Uterus (tissue), 4 donors: ENCODE data around the gene DGKH. TPM values are rescaled to one million over a fixed set of nuclear protein-coding genes. Genes with fewer than 3 reads are reported as not detected.
A peak's percentile ranks its signal among the peaks of the same experiment; 100 is the strongest.

Experiments used
- DNase-seq, 2 donors: peaks; one replicate each; pipeline ENCODE4 v3.0.0-alpha.2; 2019 to 2020
- H3K27ac ChIP-seq, 2 donors: fragments of 200-600 bp; sonication (generic); 1 replicate in 1 of 2; 2 replicates in 1 of 2; pipeline ENCODE4 v1.5.1; 2016 to 2018
- H3K27me3 ChIP-seq, 2 donors: fragments of 200-600 bp; sonication (generic); one replicate each; pipeline ENCODE4 v1.5.1; 2018 to 2019; ENCODE audit warnings: control low read depth in 1 of 2
- H3K36me3 ChIP-seq, 2 donors: fragments of 200-600 bp; sonication (generic); one replicate each; pipeline ENCODE4 v1.5.1; 2019; ENCODE audit warnings: control low read depth in 1 of 2
- H3K4me1 ChIP-seq, 2 donors: fragments of 200-600 bp; sonication (generic); one replicate each; pipeline ENCODE4 v1.5.1; 2018 to 2019; ENCODE audit warnings: control low read depth in 1 of 2
- H3K4me3 ChIP-seq, 2 donors: fragments of 200-600 bp; sonication (generic); 1 replicate in 1 of 2; 2 replicates in 1 of 2; pipeline ENCODE4 v1.5.1; 2018 to 2019; ENCODE audit warnings: mild to moderate bottlenecking in 1 of 2
- H3K9me3 ChIP-seq, 2 donors: fragments of 200-600 bp; sonication (generic); one replicate each; pipeline ENCODE4 v1.5.1; 2019; ENCODE audit warnings: control low read depth in 1 of 2
- POLR2A ChIP-seq, 2 donors: fragments of 450-650 bp; IDR thresholded peaks; one replicate each; pipeline ENCODE4 v1.6.1; 2016; ENCODE audit warnings: antibody characterized with exemption in 2 of 2, mild to moderate bottlenecking in 1 of 2, moderate library complexity in 1 of 2
- intact Hi-C: fragments of 100-400 bp; cut with DNase I; formaldehyde crosslinking; loops from one replicate; pipeline ENCODE4 v1.15.1; 2023; ENCODE audit warnings: low total_unique reads
- total RNA-seq, 4 donors: library from RNA; depleted of rRNA in 3 of 4; stranded (reverse); fragments of >200 nt in 3 of 4; gene quantifications; one replicate each; pipeline versions ENCODE4 v1.1.0 to v1.2.4, GENCODE V29; 2014 to 2023
- TF ChIP-seq, protein P1 (sequence below), 4 experiments: fragments of 200-600 bp in 2 of 4; fragments of 450-650 bp in 2 of 4; sonication (generic) in 2 of 4; IDR thresholded peaks; one replicate each; pipeline ENCODE4 v1.5.1; 2016 to 2019; ENCODE audit warnings: antibody characterized with exemption in 4 of 4, mild to moderate bottlenecking in 2 of 4, moderate library complexity in 1 of 4
- donor health status: DM: yes; HTN: yes; CAD: no.

The DGKH gene, protein sequence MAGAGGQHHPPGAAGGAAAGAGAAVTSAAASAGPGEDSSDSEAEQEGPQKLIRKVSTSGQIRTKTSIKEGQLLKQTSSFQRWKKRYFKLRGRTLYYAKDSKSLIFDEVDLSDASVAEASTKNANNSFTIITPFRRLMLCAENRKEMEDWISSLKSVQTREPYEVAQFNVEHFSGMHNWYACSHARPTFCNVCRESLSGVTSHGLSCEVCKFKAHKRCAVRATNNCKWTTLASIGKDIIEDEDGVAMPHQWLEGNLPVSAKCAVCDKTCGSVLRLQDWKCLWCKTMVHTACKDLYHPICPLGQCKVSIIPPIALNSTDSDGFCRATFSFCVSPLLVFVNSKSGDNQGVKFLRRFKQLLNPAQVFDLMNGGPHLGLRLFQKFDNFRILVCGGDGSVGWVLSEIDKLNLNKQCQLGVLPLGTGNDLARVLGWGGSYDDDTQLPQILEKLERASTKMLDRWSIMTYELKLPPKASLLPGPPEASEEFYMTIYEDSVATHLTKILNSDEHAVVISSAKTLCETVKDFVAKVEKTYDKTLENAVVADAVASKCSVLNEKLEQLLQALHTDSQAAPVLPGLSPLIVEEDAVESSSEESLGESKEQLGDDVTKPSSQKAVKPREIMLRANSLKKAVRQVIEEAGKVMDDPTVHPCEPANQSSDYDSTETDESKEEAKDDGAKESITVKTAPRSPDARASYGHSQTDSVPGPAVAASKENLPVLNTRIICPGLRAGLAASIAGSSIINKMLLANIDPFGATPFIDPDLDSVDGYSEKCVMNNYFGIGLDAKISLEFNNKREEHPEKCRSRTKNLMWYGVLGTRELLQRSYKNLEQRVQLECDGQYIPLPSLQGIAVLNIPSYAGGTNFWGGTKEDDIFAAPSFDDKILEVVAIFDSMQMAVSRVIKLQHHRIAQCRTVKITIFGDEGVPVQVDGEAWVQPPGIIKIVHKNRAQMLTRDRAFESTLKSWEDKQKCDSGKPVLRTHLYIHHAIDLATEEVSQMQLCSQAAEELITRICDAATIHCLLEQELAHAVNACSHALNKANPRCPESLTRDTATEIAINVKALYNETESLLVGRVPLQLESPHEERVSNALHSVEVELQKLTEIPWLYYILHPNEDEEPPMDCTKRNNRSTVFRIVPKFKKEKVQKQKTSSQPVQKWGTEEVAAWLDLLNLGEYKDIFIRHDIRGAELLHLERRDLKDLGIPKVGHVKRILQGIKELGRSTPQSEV
- 10 to 100 TPM; 18.8 to 50.0 (median 36.5) TPM for total RNA-seq

GRCh38 chr13:42048342-42048683 is at the start of gene DGKH:
TSS of gene DGKH (plus strand) at chr13:42048648. CDS start at chr13:42048774, 126 bp downstream.
- H3K27me3 ChIP-seq: no peaks in the 10 kb centered on the region
- no peak for DNase-seq
- H3K27ac ChIP-seq: peak within 1 kb of the TSS; percentile 97
- TF ChIP-seq, protein P1, sequence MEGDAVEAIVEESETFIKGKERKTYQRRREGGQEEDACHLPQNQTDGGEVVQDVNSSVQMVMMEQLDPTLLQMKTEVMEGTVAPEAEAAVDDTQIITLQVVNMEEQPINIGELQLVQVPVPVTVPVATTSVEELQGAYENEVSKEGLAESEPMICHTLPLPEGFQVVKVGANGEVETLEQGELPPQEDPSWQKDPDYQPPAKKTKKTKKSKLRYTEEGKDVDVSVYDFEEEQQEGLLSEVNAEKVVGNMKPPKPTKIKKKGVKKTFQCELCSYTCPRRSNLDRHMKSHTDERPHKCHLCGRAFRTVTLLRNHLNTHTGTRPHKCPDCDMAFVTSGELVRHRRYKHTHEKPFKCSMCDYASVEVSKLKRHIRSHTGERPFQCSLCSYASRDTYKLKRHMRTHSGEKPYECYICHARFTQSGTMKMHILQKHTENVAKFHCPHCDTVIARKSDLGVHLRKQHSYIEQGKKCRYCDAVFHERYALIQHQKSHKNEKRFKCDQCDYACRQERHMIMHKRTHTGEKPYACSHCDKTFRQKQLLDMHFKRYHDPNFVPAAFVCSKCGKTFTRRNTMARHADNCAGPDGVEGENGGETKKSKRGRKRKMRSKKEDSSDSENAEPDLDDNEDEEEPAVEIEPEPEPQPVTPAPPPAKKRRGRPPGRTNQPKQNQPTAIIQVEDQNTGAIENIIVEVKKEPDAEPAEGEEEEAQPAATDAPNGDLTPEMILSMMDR (IDR thresholded peaks at IDR 0.05): no peak
- no peak for TF ChIP-seq POLR2A (IDR thresholded peaks at IDR 0.05)
- no peaks in the 10 kb centered on the region for H3K9me3 ChIP-seq
- intact Hi-C loops: no loop called here
- H3K36me3 ChIP-seq: no peaks in the 10 kb centered on the region
- peak within 1 kb of the TSS; percentile 65 to 95 for H3K4me3 ChIP-seq
- H3K4me1 ChIP-seq: peaks cover 4 to 5% of the 10 kb centered on the region in 2 donors

DNA sequence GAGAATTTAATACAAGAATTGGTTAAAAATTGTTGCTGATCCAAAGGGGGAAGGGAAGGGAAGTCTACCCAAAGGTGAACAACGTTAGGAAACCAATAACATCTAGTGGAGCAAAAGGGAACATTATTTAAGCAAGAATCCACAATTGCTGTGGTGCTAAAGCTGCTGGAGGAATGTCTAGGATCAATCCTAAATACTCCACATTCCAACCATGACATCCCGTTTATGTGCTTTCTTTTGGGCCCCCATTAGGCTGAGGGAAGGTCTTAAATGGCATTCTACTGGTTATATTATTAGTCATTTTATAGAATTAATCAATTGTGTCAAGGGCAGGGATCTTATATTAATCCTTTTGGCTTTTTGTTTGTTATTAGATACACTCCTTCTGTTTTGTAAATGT is 47.6 kb upstream of the DGKH start:
- Histone ChIP-seq H3K4me1 (no peaks in the 10 kb centered on the region), H3K27ac (peak overlapping the region; percentile 63 to 67), H3K9me3 (no peaks in the 10 kb centered on the region), H3K36me3 (no peaks in the 10 kb centered on the region), H3K27me3 (no peaks in the 10 kb centered on the region), H3K4me3 (no peak overlapping the region)
- intact Hi-C loops: no loop called here
- no peak for DNase-seq
- TF ChIP-seq, protein P1 (IDR thresholded peaks at IDR 0.05): no peak
- no peak for TF ChIP-seq POLR2A (IDR thresholded peaks at IDR 0.05)

GRCh38 chr13:42001580-42001979 is 46.9 kb upstream of the DGKH start:
- no peak for TF ChIP-seq POLR2A (IDR thresholded peaks at IDR 0.05)
- TF ChIP-seq, protein P1 (IDR thresholded peaks at IDR 0.05): no peak
- DNase-seq: peak; percentile 72 to 83
- Histone ChIP-seq H3K27me3 (no peaks in the 10 kb centered on the region), H3K4me1 (no peaks in the 10 kb centered on the region), H3K27ac (peak overlapping the region; percentile 63 to 67), H3K4me3 (no peak overlapping the region), H3K9me3 (no peaks in the 10 kb centered on the region), H3K36me3 (no peaks in the 10 kb centered on the region)
- intact Hi-C loops: no loop called here

- no peak for DNase-seq
- H3K27ac ChIP-seq: peak overlapping the region; percentile 63 to 67
Observed at GRCh38 chr13:42002066-42002465, 46.4 kb upstream of the DGKH start.

More at GRCh38 chr13:42002066-42002465, 46.4 kb upstream of the DGKH start:
- Histone ChIP-seq H3K4me1 (no peaks in the 10 kb centered on the region), H3K36me3 (no peaks in the 10 kb centered on the region), H3K4me3 (no peak overlapping the region), H3K27me3 (no peaks in the 10 kb centered on the region), H3K9me3 (no peaks in the 10 kb centered on the region)
- intact Hi-C loops: no loop called here
- TF ChIP-seq, protein P1 (IDR thresholded peaks at IDR 0.05): no peak
- no peak for TF ChIP-seq POLR2A (IDR thresholded peaks at IDR 0.05)
